HepG2 (cell line): ENCODE measurements around the gene SAMD4A. TPM values are rescaled to one million over a fixed set of nuclear protein-coding genes. Genes with fewer than 3 reads are reported as not detected.

ENCODE experiments used
- ARID2 ChIP-seq: sonication (generic); formaldehyde crosslinking; IDR thresholded peaks from 2 replicates; pipeline ENCODE4 v1.8.1; 2022; ENCODE audit warnings: mild to moderate bottlenecking, missing genetic modification reagents, borderline replicate concordance
- ATF1 ChIP-seq: IDR thresholded peaks from 2 replicates; pipeline ENCODE4 v1.6.1; 2016; ENCODE audit warnings: mild to moderate bottlenecking, control low read depth
- FOXA3 ChIP-seq: IDR thresholded peaks from 2 replicates; pipeline ENCODE4 v1.6.1; 2016; ENCODE audit warnings: missing genetic modification reagents, missing compliant biosample characterization
- GFI1 ChIP-seq: sonication (generic); formaldehyde crosslinking; IDR thresholded peaks from 2 replicates; pipeline ENCODE4 v1.5.0; 2020; ENCODE audit warnings: missing genetic modification reagents, mild to moderate bottlenecking, borderline replicate concordance
- GTF3A ChIP-seq: sonication (generic); formaldehyde crosslinking; conservative IDR thresholded peaks from 2 replicates; pipeline ENCODE4 v1.4.0; 2020; ENCODE audit warnings: mild to moderate bottlenecking, missing genetic modification reagents
- HMGXB3 ChIP-seq: sonication (generic); formaldehyde crosslinking; IDR thresholded peaks from 2 replicates; pipeline ENCODE4 v1.4.0; 2020; ENCODE audit warnings: missing genetic modification reagents, borderline replicate concordance
- HNRNPUL1 ChIP-seq: fragments of 200-400 bp; formaldehyde crosslinking; IDR thresholded peaks from 2 replicates; pipeline ENCODE4 v1.6.1; 2017; ENCODE audit warnings: low read depth, mild to moderate bottlenecking, low read length, moderate library complexity
- HOXA3 ChIP-seq: sonication (generic); formaldehyde crosslinking; IDR thresholded peaks from 2 replicates; pipeline ENCODE4 v1.5.0; 2020; ENCODE audit warnings: missing genetic modification reagents
- IKZF4 ChIP-seq: sonication (generic); formaldehyde crosslinking; IDR thresholded peaks from 2 replicates; pipeline ENCODE4 v1.5.1; 2020; ENCODE audit warnings: borderline replicate concordance, mild to moderate bottlenecking, low read depth, missing genetic modification reagents; ENCODE audit errors: not compliant biosample characterization
- KLF6 ChIP-seq: IDR thresholded peaks from 2 replicates; pipeline ENCODE4 v1.8.0; 2016; ENCODE audit warnings: missing biosample characterization, missing genetic modification reagents
- PHF21A ChIP-seq: sonication (generic); formaldehyde crosslinking; IDR thresholded peaks from 2 replicates; pipeline ENCODE4 v1.5.0; 2020; ENCODE audit warnings: mild to moderate bottlenecking, missing genetic modification reagents
- PPARG ChIP-seq: conservative IDR thresholded peaks from 2 replicates; pipeline ENCODE4 v1.6.1; 2016; ENCODE audit warnings: missing biosample characterization, missing genetic modification reagents
- RAD51 ChIP-seq: fragments of 450-650 bp; IDR thresholded peaks from 2 replicates; pipeline ENCODE4 v1.6.1; 2016; ENCODE audit warnings: borderline replicate concordance
- ZBTB43 ChIP-seq: sonication (generic); formaldehyde crosslinking; conservative IDR thresholded peaks from 2 replicates; pipeline ENCODE4 v1.4.0; 2020; ENCODE audit warnings: missing genetic modification reagents
- ZNF136 ChIP-seq: sonication (generic); formaldehyde crosslinking; IDR thresholded peaks from 2 replicates; pipeline ENCODE4 v1.8.1; 2022; ENCODE audit warnings: low read depth, mild to moderate bottlenecking, moderate library complexity, missing genetic modification reagents
- ZNF276 ChIP-seq: sonication (generic); formaldehyde crosslinking; IDR thresholded peaks from 2 replicates; pipeline ENCODE4 v1.4.0; 2020; ENCODE audit warnings: mild to moderate bottlenecking, low read depth, missing genetic modification reagents
- ZNF557 ChIP-seq: sonication (generic); formaldehyde crosslinking; IDR thresholded peaks from 2 replicates; pipeline ENCODE4 v1.4.0; 2020; ENCODE audit warnings: missing genetic modification reagents
- ZNF839 ChIP-seq: sonication (generic); formaldehyde crosslinking; IDR thresholded peaks from 2 replicates; pipeline ENCODE4 v1.4.0; 2020; ENCODE audit warnings: missing genetic modification reagents, mild to moderate bottlenecking, borderline replicate concordance
- ZUFSP ChIP-seq: sonication (generic); formaldehyde crosslinking; IDR thresholded peaks from 2 replicates; pipeline ENCODE4 v1.9.0; 2021; ENCODE audit warnings: missing genetic modification reagents, mild to moderate bottlenecking, borderline replicate concordance
- polyA plus RNA-seq, 8 experiments: library from polyadenylated mRNA; depleted of rRNA in 3 of 8; stranded (reverse) in 7 of 8; unstranded in 1 of 8; fragments of >200 nt; fragmentation: Illumina TruSeq in 4 of 8; extraction: Trizol in 4 of 8; gene quantifications; 2 replicates each; pipeline versions ENCODE4 v1.2.1 to v1.2.3, GENCODE V29; 2011 to 2016; ENCODE audit warnings: low read depth in 4 of 8, missing spikeins in 1 of 8, mixed read lengths in 1 of 8; ENCODE audit not compliant: insufficient read depth in 1 of 8
- total RNA-seq, 5 experiments: library from RNA; depleted of rRNA; stranded (reverse); fragments of >200 nt; fragmentation: Illumina TruSeq; extraction: Trizol; gene quantifications; 2 replicates each; pipeline ENCODE4 v1.2.3, GENCODE V29; 2016; ENCODE audit warnings: low read depth in 1 of 5

The SAMD4A gene
- total and polyA plus RNA-seq, 2 of the 13 experiments (the other 11 are each of a cell fraction or from before 2014, with no cell fraction given), result 11.8 to 13.0 TPM

DNA sequence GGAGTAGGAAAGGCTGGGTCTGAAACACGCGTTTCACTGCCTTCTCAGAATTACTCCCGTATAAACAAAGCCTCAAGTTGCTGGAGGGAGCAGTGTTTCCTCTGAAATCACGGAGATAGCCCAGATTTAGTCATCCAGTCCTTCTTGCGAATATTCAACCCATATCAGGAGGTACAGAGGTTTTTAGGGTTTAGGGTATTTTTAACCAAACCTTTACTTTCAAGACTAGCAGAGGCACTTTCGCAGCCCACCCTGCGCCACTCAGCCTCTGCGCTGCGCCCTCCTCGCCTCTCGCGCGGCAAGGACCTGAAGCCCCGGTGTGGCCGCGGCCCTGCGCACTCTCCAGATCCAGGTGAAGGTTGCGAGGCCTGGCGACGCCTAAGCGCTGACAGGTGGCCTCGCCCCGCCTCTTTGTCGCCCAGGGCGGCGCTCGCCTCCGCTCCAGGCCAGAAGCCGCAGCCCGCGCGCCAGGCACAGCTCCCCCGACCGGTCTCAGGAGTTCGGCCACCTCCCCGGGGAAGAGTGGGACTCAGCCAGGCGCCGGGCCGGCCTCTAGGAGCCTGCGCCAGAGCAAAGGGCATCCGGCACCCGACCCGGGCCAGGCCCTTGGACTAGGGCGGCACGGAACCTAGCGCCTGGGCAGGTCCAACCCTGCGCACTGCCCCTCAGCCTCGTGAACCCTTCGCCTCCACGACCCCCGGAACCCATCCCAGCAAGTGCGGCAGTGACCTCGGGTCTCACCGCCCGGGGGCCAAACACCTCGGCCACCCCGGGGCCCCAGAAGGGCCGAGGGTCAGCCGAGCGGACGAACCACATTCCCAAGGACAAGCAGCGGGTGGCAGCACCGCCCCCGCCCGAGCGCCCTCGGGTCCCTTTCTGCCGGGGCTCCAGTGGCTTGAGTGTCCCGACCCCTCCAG, 1.8 kb upstream of the SAMD4A start (continued):
- TF ChIP-seq FOXA3 (CRISPR knock-in tag) (0 out of 2 replicates have a peak, but pooled peaks have one; percentile 3), GTF3A (CRISPR knock-in tag) (no peak), ATF1 (CRISPR knock-in tag) (no peak), ZNF839 (CRISPR knock-in tag) (peak; percentile 77; the same call in 1 of the 2 replicates), IKZF4 (CRISPR knock-in tag) (peak; percentile 86), ZBTB43 (CRISPR knock-in tag) (peak; percentile 78), ZNF136 (peak; percentile 43; the same call in 1 of the 2 replicates), ZUFSP (no peak), HMGXB3 (CRISPR knock-in tag) (no peak), ZNF557 (CRISPR knock-in tag) (peak; percentile 41; the same call in 1 of the 2 replicates), KLF6 (CRISPR knock-in tag) (peak; percentile 48), GFI1 (CRISPR knock-in tag) (peak; percentile 60; the same call in 1 of the 2 replicates), ZNF276 (CRISPR knock-in tag) (no peak), RAD51 (no peak), HOXA3 (CRISPR knock-in tag) (peak; percentile 38; the same call in 1 of the 2 replicates), ARID2 (no peak), HNRNPUL1 (peak; percentile 33; the same call in 1 of the 2 replicates), PHF21A (CRISPR knock-in tag) (peak; percentile 89; the same call in 1 of the 2 replicates), PPARG (CRISPR knock-in tag) (no peak)
